HUES6 (cell line): ENCODE measurements around the gene HMGCR.
"Not testable (repeated sequence)": the region's sequence is repeated elsewhere in the genome, so short reads cannot be mapped to it uniquely, and the experiment has no call there.

Source experiments
- H3K27ac ChIP-seq: 2 replicates; pipeline ENCODE4 v1.7.0; 2013; ENCODE audit warnings: low read depth, mild to moderate bottlenecking, low read length, inconsistent platforms
- H3K27me3 ChIP-seq: 2 replicates; pipeline ENCODE4 v1.6.1; 2013; ENCODE audit warnings: low read length; ENCODE audit not compliant: control insufficient read depth, insufficient read depth
- H3K36me3 ChIP-seq: 2 replicates; pipeline ENCODE4 v1.6.1; 2013; ENCODE audit warnings: low read length; ENCODE audit not compliant: control insufficient read depth, insufficient read depth
- H3K4me1 ChIP-seq: 2 replicates; pipeline ENCODE4 v1.6.1; 2013; ENCODE audit warnings: low read length; ENCODE audit not compliant: control insufficient read depth, insufficient read depth
- H3K4me3 ChIP-seq: 2 replicates; pipeline ENCODE4 v1.5.1; 2013; ENCODE audit warnings: low read depth, low read length
- H3K9ac ChIP-seq: one replicate; pipeline ENCODE4 v1.6.1; 2013; ENCODE audit warnings: mild to moderate bottlenecking, low read length
- H3K9me3 ChIP-seq: 2 replicates; pipeline ENCODE4 v1.6.1; 2013; ENCODE audit warnings: low read depth, low read length; ENCODE audit not compliant: control insufficient read depth, insufficient read depth

HMGCR gene

DNA sequence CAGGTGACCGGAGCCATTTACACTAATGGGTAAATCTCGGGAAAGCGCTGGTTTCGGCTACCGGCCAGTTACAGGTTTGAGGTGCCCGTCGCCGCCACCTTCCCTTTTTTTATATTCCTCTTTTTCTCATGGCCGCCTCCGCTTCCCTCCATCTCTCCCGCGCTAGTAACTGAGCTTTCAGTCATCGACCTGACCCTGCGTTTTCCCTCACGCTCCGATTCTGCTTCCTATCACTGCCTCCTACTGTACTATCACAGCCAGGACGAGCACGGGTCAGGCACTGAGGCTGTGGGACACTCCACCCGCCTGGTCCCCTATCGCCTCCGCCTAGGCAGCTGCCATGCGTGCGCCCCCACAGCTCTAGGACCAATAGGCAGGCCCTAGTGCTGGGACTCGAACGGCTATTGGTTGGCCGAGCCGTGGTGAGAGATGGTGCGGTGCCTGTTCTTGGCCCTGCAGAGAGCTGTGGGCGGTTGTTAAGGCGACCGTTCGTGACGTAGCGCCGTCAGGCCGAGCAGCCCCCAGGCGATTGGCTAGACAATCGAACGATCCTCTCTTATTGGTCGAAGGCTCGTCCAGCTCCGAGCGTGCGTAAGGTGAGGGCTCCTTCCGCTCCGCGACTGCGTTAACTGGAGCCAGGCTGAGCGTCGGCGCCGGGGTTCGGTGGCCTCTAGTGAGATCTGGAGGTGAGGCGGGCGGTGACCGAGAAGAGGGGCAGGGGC is at the start of gene HMGCR:
Gene HMGCR (plus strand): TSS at position 606 of the 722 bp plus-strand sequence. CDS start 5,386 bp downstream, outside the sequence.
- Histone ChIP-seq H3K4me1 (peaks cover 15% of the 10 kb centered on the region; the same call in 1 of the 2 replicates), H3K27me3 (no peaks in the 10 kb centered on the region), H3K4me3 (peak within 1 kb of the TSS; percentile 87), H3K27ac (peak within 1 kb of the TSS; percentile 76; the same call in 1 of the 2 replicates), H3K36me3 (peaks cover 15% of the 10 kb centered on the region), H3K9me3 (no peaks in the 10 kb centered on the region), H3K9ac (peak within 1 kb of the TSS; percentile 94)

DNA sequence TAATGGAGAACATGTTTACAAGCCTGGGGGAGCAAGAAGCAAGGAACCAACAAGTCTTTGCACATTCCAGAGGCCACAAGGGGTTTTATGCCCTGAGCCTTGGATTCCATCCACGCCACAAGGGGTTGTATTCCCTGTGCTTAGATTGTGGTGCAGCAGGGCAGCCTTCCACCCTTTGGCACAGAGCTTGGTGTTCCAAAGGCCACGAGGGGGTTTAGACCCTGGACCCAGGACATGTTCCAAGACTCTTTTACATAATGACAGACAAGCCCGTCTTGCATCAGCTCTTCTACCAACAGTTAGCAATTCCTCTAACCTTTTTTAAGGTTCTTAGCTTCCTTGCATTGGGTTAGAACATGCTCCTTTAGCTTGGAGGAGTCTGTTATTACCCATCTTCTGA is 45.2 kb upstream of the HMGCR start:
- not testable (repeated sequence) for H3K36me3 ChIP-seq, H3K4me3 ChIP-seq, H3K27ac ChIP-seq, H3K9ac ChIP-seq, H3K27me3 ChIP-seq, H3K4me1 ChIP-seq
- H3K9me3 ChIP-seq, result peaks cover 24% of the 10 kb centered on the region

DNA sequence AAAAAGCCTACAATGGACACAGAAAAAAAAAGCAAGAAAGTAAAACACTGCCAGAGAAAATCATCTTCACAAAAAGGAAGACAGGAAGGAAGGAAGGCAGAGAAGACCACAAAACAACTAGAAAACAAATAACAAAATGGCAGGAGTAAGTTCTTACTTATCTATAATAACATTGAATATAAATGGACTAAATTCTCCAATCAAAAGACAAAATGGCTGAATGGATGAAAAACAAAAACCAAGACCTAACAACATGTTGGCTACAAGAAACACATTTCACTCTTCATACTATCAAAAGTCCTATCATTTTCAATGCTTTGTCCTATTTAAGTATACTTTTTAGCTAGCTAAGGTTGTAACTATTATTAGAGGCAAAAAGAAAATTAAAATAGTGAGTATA is 36.9 kb upstream of the HMGCR start:
- H3K4me1 ChIP-seq, result no peaks in the 10 kb centered on the region
- H3K4me3 ChIP-seq, result no peak overlapping the region
- H3K9me3 ChIP-seq, result peaks cover 15% of the 10 kb centered on the region
- H3K27ac ChIP-seq, result no peak overlapping the region
- no peaks in the 10 kb centered on the region for H3K27me3 ChIP-seq
- no peaks in the 10 kb centered on the region for H3K36me3 ChIP-seq
- H3K9ac ChIP-seq, result no peak overlapping the region

DNA sequence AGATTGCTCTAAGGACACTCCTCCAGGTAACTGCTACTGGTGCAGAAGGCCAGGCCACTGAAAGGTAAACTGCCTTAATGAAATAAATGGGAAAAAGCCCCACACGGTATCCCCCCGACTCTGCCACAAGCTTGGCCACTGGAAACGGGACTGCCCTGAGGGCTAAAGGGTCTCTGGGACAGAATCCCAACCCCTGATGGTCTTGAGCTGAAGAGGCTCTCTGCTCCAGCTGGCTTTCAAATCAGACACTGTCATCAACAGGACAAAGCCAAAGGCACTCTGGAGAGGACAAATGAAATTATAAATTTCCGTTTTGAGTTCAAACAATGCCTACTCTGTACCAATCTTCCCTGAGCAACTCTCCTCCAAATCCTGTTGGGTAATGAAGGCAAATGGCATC is 33.6 kb upstream of the HMGCR start:
- Histone ChIP-seq H3K27ac (no peak overlapping the region), H3K9ac (no peak overlapping the region), H3K4me1 (no peaks in the 10 kb centered on the region), H3K4me3 (no peak overlapping the region), H3K27me3 (no peaks in the 10 kb centered on the region), H3K36me3 (no peaks in the 10 kb centered on the region), H3K9me3 (peaks cover 10% of the 10 kb centered on the region)

DNA sequence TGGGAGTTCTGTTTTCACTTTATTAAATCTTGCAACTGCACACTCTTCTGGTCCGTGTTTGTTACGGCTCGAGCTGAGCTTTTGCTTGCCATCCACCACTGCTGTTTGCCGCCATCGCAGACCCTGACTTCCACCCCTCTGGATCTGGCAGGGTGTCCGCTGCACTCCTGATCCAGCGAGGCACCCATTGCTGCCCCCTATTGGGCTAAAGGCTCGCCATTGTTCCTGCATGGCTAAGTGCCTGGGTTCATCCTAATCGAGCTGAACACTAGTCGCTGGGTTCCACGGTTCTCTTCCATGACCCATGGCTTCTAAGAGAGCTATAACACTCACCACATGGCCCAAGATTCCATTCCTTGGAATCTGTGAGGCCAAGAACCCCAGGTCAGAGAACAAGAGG is 32.5 kb upstream of the HMGCR start:
- not testable (repeated sequence) for H3K36me3 ChIP-seq, H3K4me1 ChIP-seq, H3K27ac ChIP-seq, H3K4me3 ChIP-seq, H3K27me3 ChIP-seq, H3K9me3 ChIP-seq, H3K9ac ChIP-seq

DNA sequence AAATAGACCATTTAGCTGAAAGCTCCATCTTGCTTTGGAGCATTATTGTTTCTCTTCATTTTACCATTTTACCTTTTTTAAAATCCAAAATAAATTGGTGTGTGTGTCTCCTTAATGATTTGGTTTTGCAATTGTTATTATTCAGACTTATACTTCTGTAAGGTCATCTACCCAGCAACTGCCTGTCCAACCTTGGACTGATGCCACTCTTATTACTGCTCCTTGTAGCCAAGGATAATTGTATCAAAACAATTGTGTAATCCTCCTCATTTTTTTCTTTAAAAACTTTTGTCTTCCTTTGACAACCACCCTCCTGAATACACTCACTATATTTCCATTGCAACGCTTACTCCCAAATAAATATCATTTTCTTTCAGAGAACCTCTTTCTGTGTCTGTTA is 30.3 kb upstream of the HMGCR start:
- H3K4me3 ChIP-seq, result no peak overlapping the region
- H3K9ac ChIP-seq, result no peak overlapping the region
- H3K27me3 ChIP-seq, result no peaks in the 10 kb centered on the region
- no peaks in the 10 kb centered on the region for H3K36me3 ChIP-seq
- H3K27ac ChIP-seq, result no peak overlapping the region
- H3K4me1 ChIP-seq, result no peaks in the 10 kb centered on the region
- H3K9me3 ChIP-seq, result no peaks in the 10 kb centered on the region

DNA sequence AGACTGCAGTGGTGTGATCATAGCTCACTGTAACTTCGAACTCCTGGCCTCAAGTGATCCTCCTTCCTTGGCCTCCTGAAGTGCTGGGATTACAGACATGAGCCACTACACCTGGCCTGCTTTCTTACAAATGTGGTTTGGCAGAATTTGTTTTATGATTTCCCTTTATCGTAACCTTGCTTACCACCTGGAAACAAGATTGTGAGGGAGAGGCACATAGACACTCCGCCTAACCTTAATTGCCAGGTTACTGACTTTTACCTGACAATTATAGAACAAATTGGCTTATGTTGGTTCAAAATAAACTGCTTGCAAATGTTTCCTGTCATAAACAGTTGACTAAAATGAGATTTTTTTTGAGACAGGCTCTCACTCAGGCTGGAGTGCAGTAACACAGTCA is 26.8 kb upstream of the HMGCR start:
- no peaks in the 10 kb centered on the region for H3K27me3 ChIP-seq
- no peak overlapping the region for H3K4me3 ChIP-seq
- no peaks in the 10 kb centered on the region for H3K36me3 ChIP-seq
- no peaks in the 10 kb centered on the region for H3K9me3 ChIP-seq
- no peak overlapping the region for H3K9ac ChIP-seq
- H3K4me1 ChIP-seq, result no peaks in the 10 kb centered on the region
- H3K27ac ChIP-seq, result no peak overlapping the region

DNA sequence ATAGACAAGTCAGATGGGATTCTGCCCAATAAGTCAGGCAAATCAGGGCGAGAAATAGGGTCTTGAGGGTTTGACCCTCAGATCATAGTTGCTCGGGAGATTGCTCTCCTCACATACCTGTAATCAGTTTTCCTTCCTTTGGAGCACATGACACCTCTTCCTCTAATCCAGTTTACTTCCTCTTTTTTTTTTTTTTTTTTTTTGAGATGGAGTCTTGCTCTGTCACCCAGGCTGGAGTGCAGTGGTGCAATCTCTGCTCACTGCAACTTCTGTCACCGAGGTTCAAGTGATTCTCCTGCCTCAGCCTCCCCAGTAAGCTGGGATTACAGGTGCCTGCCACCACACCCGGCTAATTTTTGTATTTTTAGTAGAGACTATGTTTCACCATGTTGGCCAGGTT is 17.9 kb upstream of the HMGCR start:
- not testable (repeated sequence) for H3K9me3 ChIP-seq, H3K36me3 ChIP-seq, H3K27me3 ChIP-seq, H3K9ac ChIP-seq, H3K4me3 ChIP-seq, H3K27ac ChIP-seq
- peaks cover 27% of the 10 kb centered on the region for H3K4me1 ChIP-seq

DNA sequence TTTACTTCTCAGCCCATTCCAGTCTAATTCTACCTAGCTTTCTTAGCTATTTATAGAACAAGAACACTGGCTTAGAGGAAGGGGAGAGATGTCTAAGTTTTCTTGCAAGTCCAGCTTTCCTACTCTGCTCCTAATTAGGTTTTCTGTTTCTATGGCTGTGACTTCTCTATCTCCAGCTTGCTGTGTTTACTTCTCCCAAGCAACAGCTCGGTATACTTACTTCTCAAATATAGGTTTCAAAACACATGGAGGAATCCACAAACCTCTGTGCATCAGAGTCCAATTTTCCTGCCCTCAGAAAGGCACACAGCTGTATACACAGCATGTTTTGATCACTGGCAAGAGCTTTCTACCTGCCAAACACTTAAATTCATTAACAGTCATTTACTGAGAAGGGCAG is 17.4 kb upstream of the HMGCR start:
- Histone ChIP-seq H3K4me3 (no peak overlapping the region), H3K27me3 (no peaks in the 10 kb centered on the region), H3K4me1 (peaks cover 27% of the 10 kb centered on the region), H3K27ac (peak overlapping the region; percentile 83; the same call in 1 of the 2 replicates), H3K9me3 (no peaks in the 10 kb centered on the region), H3K9ac (no peak overlapping the region), H3K36me3 (no peaks in the 10 kb centered on the region)

DNA sequence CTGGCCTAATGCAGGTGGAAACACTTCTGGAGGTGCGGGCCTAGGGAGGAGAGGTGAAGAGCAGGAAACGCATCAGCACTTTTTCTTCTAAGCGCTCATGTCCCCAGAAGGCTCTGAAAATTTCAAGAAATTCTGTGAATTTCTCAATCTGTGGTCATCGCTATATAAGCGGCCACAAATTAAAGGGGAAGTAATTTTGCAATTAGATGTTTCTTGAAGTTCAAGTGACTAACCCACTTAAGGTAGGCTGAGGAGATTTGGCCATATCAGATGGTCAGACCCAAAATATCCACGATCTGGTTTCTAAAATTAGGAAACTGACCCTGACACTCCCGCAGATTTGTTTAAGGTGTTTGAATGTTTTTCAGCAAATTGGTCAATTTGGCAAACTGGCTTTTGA is 16.6 kb upstream of the HMGCR start:
- H3K4me3 ChIP-seq, result peak overlapping the region; percentile 14; the same call in 1 of the 2 replicates
- no peaks in the 10 kb centered on the region for H3K27me3 ChIP-seq
- peak overlapping the region; percentile 83; the same call in 1 of the 2 replicates for H3K27ac ChIP-seq

DNA sequence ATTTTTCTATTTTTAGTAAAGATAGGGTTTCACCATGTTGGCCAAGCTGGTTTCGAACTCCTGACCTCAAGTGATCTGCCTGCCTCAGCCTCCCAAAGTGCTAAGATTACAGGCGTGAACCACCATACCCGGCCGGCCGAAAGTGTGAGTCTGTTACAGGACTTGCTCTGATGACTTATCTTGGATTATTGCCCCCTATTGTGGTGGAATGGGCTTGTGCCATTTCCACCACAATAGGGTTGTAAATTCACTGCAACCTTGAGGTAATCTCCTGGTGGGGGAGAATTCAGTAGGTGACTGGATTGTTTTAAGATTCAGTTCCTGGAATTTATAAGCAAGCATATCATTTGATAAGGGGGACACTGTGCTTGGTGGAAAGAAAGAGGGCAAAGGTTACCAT is 15.0 kb upstream of the HMGCR start:
- H3K4me1 ChIP-seq, result peaks cover 27% of the 10 kb centered on the region
- H3K27me3 ChIP-seq, result no peaks in the 10 kb centered on the region
- no peaks in the 10 kb centered on the region for H3K36me3 ChIP-seq
- H3K4me3 ChIP-seq, result no peak overlapping the region
- H3K9me3 ChIP-seq, result no peaks in the 10 kb centered on the region
- H3K27ac ChIP-seq, result peak overlapping the region; percentile 83
- H3K9ac ChIP-seq, result no peak overlapping the region

More for the DNA sequence above, 16.6 kb upstream of the HMGCR start:
- H3K36me3 ChIP-seq, result no peaks in the 10 kb centered on the region
- H3K9me3 ChIP-seq, result no peaks in the 10 kb centered on the region
- peak overlapping the region; percentile 76 for H3K9ac ChIP-seq
- H3K4me1 ChIP-seq, result peaks cover 27% of the 10 kb centered on the region
